KMS-11 (cell line): ENCODE measurements around the gene CCDC157.

Experiments used
- H2AFZ ChIP-seq: fragments of 200-600 bp; sonication (generic); 2 replicates; pipeline ENCODE4 v1.6.1; 2016; ENCODE audit warnings: antibody characterized with exemption, mixed run types, low read depth
- H3K27ac ChIP-seq: fragments of 200-600 bp; sonication (generic); 2 replicates; pipeline ENCODE4 v1.6.1; 2016; ENCODE audit warnings: mild to moderate bottlenecking, mixed run types
- H3K27me3 ChIP-seq: fragments of 200-600 bp; sonication (generic); 2 replicates; pipeline ENCODE4 v1.6.1; 2017; ENCODE audit warnings: mild to moderate bottlenecking, low read depth, mixed run types, moderate library complexity; ENCODE audit not compliant: insufficient read depth
- H3K36me3 ChIP-seq: fragments of 200-600 bp; sonication (generic); 2 replicates; pipeline ENCODE4 v1.6.1; 2017; ENCODE audit warnings: mild to moderate bottlenecking, mixed run types; ENCODE audit not compliant: insufficient read depth
- H3K4me1 ChIP-seq: fragments of 200-600 bp; sonication (generic); 2 replicates; pipeline ENCODE4 v1.6.1; 2016; ENCODE audit warnings: mild to moderate bottlenecking, low read depth, mixed run types; ENCODE audit not compliant: poor library complexity, severe bottlenecking
- H3K4me2 ChIP-seq: fragments of 200-600 bp; sonication (generic); 2 replicates; pipeline ENCODE4 v1.7.0; 2016; ENCODE audit warnings: mild to moderate bottlenecking, mixed run types
- H3K4me3 ChIP-seq: fragments of 200-600 bp; sonication (generic); IDR thresholded peaks from 2 replicates; pipeline ENCODE4 v1.6.1; 2017; ENCODE audit warnings: low read depth, low read length, mixed read lengths; ENCODE audit not compliant: insufficient read depth
- H3K79me2 ChIP-seq: fragments of 200-600 bp; sonication (generic); 2 replicates; pipeline ENCODE4 v1.6.1; 2016; ENCODE audit warnings: low read depth, mixed run types; ENCODE audit not compliant: insufficient read depth
- H3K9ac ChIP-seq: fragments of 200-600 bp; sonication (generic); 2 replicates; pipeline ENCODE4 v1.6.1; 2016; ENCODE audit warnings: mild to moderate bottlenecking, mixed run types
- H4K20me1 ChIP-seq: fragments of 200-600 bp; sonication (generic); 2 replicates; pipeline ENCODE4 v1.6.1; 2016; ENCODE audit warnings: mild to moderate bottlenecking, mixed run types; ENCODE audit not compliant: insufficient read depth
- CTCF ChIP-seq: fragments of 200-600 bp; sonication (generic); conservative IDR thresholded peaks from 2 replicates; pipeline ENCODE4 v1.6.1; 2017; ENCODE audit warnings: low read depth, mild to moderate bottlenecking, antibody characterized with exemption, low read length, moderate library complexity, mixed read lengths

Gene CCDC157

GRCh38 chr22:30325065-30325720 lies 31.6 kb upstream of the CCDC157 start:
- peak overlapping the region; percentile 96 for H3K4me2 ChIP-seq
- H4K20me1 ChIP-seq: no peaks in the 10 kb centered on the region
- H3K36me3 ChIP-seq: no peaks in the 10 kb centered on the region
- peak overlapping the region; percentile 46 for H3K27ac ChIP-seq
- no peak overlapping the region for H3K4me3 ChIP-seq
- no peak for TF ChIP-seq CTCF
- H3K4me1 ChIP-seq: peaks cover 48% of the 10 kb centered on the region
- peak overlapping the region; percentile 4; the same call in 1 of the 2 replicates for H3K9ac ChIP-seq
- no peaks in the 10 kb centered on the region for H3K27me3 ChIP-seq
- no peak overlapping the region for H2AFZ ChIP-seq
- H3K79me2 ChIP-seq: peaks cover 19% of the 10 kb centered on the region; the same call in 1 of the 2 replicates

- H3K27ac ChIP-seq: no peak overlapping the region
- H3K4me1 ChIP-seq: peaks cover 48% of the 10 kb centered on the region
Measured at GRCh38 chr22:30325724-30326254, 31.0 kb upstream of the CCDC157 start.

GRCh38 chr22:30326255-30326705 lies 30.5 kb upstream of the CCDC157 start:
- Histone ChIP-seq H3K79me2 (peaks cover 16% of the 10 kb centered on the region; the same call in 1 of the 2 replicates), H3K36me3 (no peaks in the 10 kb centered on the region), H3K4me1 (peaks cover 48% of the 10 kb centered on the region), H2AFZ (peak overlapping the region; percentile 61; the same call in 1 of the 2 replicates), H4K20me1 (no peaks in the 10 kb centered on the region), H3K4me3 (no peak overlapping the region), H3K4me2 (peak overlapping the region; percentile 96), H3K27ac (no peak overlapping the region), H3K9ac (peak overlapping the region; percentile 46; the same call in 1 of the 2 replicates), H3K27me3 (no peaks in the 10 kb centered on the region)
- TF ChIP-seq CTCF: no peak

More at GRCh38 chr22:30325724-30326254, 31.0 kb upstream of the CCDC157 start:
- H3K79me2 ChIP-seq: peaks cover 19% of the 10 kb centered on the region; the same call in 1 of the 2 replicates
- no peak for TF ChIP-seq CTCF
- H3K9ac ChIP-seq: no peak overlapping the region
- H3K4me2 ChIP-seq: peak overlapping the region; percentile 96
- H3K36me3 ChIP-seq: no peaks in the 10 kb centered on the region
- H2AFZ ChIP-seq: no peak overlapping the region
- H3K27me3 ChIP-seq: no peaks in the 10 kb centered on the region
- no peaks in the 10 kb centered on the region for H4K20me1 ChIP-seq
- no peak overlapping the region for H3K4me3 ChIP-seq

- peak within 1 kb of the TSS; percentile 46; the same call in 1 of the 2 replicates for H3K9ac ChIP-seq
- H3K4me3 ChIP-seq: no peak within 1 kb of the TSS
- no peaks in the 10 kb centered on the region for H3K36me3 ChIP-seq
- H3K27ac ChIP-seq: peak within 1 kb of the TSS; percentile 35
- no peaks in the 10 kb centered on the region for H4K20me1 ChIP-seq
- peak within 1 kb of the TSS; percentile 96 for H3K4me2 ChIP-seq
- H3K4me1 ChIP-seq: peaks cover 48% of the 10 kb centered on the region
- H3K79me2 ChIP-seq: peaks cover 14% of the 10 kb centered on the region; the same call in 1 of the 2 replicates
- H3K27me3 ChIP-seq: no peaks in the 10 kb centered on the region
- peak within 1 kb of the TSS; percentile 64 for H2AFZ ChIP-seq
- TF ChIP-seq CTCF: no peak
Measured at GRCh38 chr22:30326706-30327362, 30.0 kb upstream of the CCDC157 start, which contains the start of gene TBC1D10A. Gene TBC1D10A, minus strand, starts transcription at chr22:30326941. Its CDS starts 60 bp downstream, at chr22:30326881.
